Transverse colon (tissue), 3 donors: ENCODE measurements around the gene MED6.

ENCODE experiments used
- CTCF ChIP-seq, 5 experiments: fragments of 200-600 bp in 3 of 5; fragments of 450-650 bp in 2 of 5; sonication (generic) in 3 of 5; IDR thresholded peaks; 1 replicate in 2 of 5; 2 replicates in 3 of 5; pipeline ENCODE4 v1.5.1; 2016 to 2017; ENCODE audit warnings: antibody characterized with exemption in 5 of 5, inconsistent platforms in 3 of 5, mild to moderate bottlenecking in 2 of 5, moderate library complexity in 1 of 5
- POLR2A ChIP-seq: fragments of 450-650 bp; IDR thresholded peaks from one replicate; pipeline ENCODE4 v1.6.1; 2016; ENCODE audit warnings: antibody characterized with exemption, mild to moderate bottlenecking, moderate library complexity

DNA sequence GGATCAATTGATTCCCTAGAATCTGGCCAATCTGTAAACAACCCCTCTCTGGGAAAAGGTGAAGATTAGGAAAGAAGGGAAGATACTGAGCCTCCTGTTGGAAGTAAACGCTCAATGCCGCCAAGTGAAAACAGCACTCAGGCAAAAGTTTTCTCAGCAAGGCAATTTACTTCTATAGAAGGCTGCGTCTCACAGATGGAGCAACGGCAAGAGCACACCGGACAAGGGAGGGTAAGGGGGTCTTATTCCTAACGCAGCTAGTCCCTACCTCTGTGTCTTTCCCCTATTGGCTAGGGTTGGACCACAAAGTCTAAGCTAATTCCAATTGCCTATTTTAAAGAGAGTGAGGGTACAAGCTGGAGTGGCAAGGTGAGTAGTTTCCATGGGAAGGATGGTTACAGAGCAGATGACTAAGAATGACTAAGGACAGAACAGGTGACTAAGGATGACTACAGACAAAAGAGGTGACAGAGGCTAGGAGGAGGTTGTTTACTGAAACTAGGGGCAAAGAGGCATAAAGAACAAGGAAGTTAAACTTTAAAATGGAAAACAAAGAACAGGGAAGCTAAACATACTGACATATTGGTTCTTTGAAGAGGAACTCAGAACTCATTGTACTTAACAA, 35.6 kb upstream of the MED6 start:
- no peak for TF ChIP-seq CTCF (IDR thresholded peaks at IDR 0.05)
- no peak for TF ChIP-seq POLR2A
